Measurements from ENCODE around the gene EVX1. TPM values are rescaled to one million over a fixed set of nuclear protein-coding genes. Genes with fewer than 3 reads are reported as not detected.

Gene EVX1
- total RNA-seq, 3 donors from 2014 or later (not counting 1 experiment from before 2014, with no cell fraction given) = not detected

DNA sequence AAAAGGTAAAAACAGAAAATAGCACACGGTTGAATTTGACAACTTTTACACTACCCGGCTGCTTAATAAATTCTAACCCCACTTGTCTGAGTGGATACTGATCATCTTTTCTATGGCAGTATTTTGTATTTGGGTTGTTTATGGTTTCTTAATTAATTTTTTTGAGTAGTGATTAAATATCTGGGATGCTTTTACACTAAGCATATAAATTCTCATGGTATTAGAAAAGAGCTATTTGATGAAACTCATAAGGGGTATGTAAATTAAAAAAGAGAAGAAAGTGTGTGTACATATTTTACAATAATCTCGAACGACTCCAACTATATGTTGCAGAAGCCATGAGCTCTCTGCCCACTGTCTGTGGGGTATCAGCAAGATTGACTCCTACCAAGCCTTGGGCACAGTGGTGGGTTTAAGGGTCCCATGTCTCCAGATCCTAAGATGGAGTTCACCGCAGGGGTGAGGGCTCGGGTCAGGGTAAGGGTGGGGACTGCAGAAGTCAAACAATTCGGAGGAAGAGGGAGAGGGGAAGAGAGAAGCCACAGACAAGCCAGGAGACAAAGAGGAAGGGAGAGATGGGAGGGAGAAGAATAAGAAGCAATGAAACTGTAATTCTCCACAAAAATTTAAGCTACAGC, 35.1 kb upstream of the EVX1 start:
- Mint-ChIP-seq H3K27me3 (ENCODE audit: low read depth in 2 of 2) (peaks cover 76 to 93% of the 10 kb centered on the region in 2 donors), H3K4me1 (peaks cover 21 to 23% of the 10 kb centered on the region in 2 donors), H3K36me3 (no peaks in the 10 kb centered on the region), H3K4me3 (no peak overlapping the region), H3K9me3 (no peaks in the 10 kb centered on the region), H3K27ac (no peak overlapping the region)
- Histone ChIP-seq H3K4me3 (ENCODE audit: low read length) (no peak overlapping the region), H3K27me3 (ENCODE audit: control insufficient read depth, insufficient read depth, low read length) (peaks cover 71% of the 10 kb centered on the region), H3K27ac (ENCODE audit: low read length) (no peak overlapping the region), H3K9me3 (ENCODE audit: control insufficient read depth, insufficient read depth, low read length) (no peaks in the 10 kb centered on the region), H3K4me1 (ENCODE audit: control insufficient read depth, insufficient read depth, low read length) (peaks cover 25% of the 10 kb centered on the region), H3K36me3 (ENCODE audit: control insufficient read depth, insufficient read depth, low read length) (no peaks in the 10 kb centered on the region)
- DNase-seq (no peak), ATAC-seq (no peak)
- intact Hi-C loops (cut with micrococcal nuclease) = no loop called here
- 12% methylated on average over 4 of the region's 7 CpGs for WGBS (ENCODE audit: insufficient coverage)
- TF ChIP-seq, protein P1, sequence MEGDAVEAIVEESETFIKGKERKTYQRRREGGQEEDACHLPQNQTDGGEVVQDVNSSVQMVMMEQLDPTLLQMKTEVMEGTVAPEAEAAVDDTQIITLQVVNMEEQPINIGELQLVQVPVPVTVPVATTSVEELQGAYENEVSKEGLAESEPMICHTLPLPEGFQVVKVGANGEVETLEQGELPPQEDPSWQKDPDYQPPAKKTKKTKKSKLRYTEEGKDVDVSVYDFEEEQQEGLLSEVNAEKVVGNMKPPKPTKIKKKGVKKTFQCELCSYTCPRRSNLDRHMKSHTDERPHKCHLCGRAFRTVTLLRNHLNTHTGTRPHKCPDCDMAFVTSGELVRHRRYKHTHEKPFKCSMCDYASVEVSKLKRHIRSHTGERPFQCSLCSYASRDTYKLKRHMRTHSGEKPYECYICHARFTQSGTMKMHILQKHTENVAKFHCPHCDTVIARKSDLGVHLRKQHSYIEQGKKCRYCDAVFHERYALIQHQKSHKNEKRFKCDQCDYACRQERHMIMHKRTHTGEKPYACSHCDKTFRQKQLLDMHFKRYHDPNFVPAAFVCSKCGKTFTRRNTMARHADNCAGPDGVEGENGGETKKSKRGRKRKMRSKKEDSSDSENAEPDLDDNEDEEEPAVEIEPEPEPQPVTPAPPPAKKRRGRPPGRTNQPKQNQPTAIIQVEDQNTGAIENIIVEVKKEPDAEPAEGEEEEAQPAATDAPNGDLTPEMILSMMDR (IDR thresholded peaks at IDR 0.05) = no peak

DNA sequence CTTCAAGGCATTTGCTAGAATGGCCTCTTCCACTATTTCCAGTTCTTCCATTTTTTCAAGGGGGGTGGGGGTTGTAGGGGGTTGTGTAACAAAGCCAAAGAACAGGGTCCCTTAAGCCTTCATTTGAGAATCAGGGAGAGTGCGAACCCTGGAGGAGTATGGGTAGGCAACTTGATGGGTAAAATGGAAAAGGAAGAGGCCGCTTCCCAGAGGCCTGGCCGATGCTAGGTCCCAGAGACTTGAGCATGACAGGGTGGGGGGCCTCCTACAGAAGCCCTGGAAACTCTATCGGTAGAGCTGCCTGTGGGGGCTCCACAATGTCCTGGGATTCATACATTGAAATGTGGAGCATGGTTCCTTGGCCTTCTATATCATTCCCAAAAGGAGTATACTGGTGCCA, 33.6 kb upstream of the EVX1 start:
- Mint-ChIP-seq H3K9me3 (no peaks in the 10 kb centered on the region), H3K27ac (no peak overlapping the region), H3K27me3 (ENCODE audit: low read depth in 2 of 2) (peaks cover 75 to 91% of the 10 kb centered on the region in 2 donors), H3K4me1 (peaks cover 21 to 23% of the 10 kb centered on the region in 2 donors), H3K4me3 (no peak overlapping the region), H3K36me3 (no peaks in the 10 kb centered on the region)
- DNase-seq = no peak
- 78% methylated on average over 4 of the region's 4 CpGs for WGBS (ENCODE audit: insufficient coverage)
- intact Hi-C loops (cut with micrococcal nuclease) = no loop called here
- Histone ChIP-seq H3K9me3 (ENCODE audit: control insufficient read depth, insufficient read depth, low read length) (no peaks in the 10 kb centered on the region), H3K4me3 (ENCODE audit: low read length) (no peak overlapping the region), H3K27me3 (ENCODE audit: control insufficient read depth, insufficient read depth, low read length) (peaks cover 73% of the 10 kb centered on the region), H3K27ac (ENCODE audit: low read length) (no peak overlapping the region), H3K4me1 (ENCODE audit: control insufficient read depth, insufficient read depth, low read length) (peaks cover 24% of the 10 kb centered on the region), H3K36me3 (ENCODE audit: control insufficient read depth, insufficient read depth, low read length) (no peaks in the 10 kb centered on the region)
- no peak for ATAC-seq
- TF ChIP-seq, protein P1 (IDR thresholded peaks at IDR 0.05) = no peak

DNA sequence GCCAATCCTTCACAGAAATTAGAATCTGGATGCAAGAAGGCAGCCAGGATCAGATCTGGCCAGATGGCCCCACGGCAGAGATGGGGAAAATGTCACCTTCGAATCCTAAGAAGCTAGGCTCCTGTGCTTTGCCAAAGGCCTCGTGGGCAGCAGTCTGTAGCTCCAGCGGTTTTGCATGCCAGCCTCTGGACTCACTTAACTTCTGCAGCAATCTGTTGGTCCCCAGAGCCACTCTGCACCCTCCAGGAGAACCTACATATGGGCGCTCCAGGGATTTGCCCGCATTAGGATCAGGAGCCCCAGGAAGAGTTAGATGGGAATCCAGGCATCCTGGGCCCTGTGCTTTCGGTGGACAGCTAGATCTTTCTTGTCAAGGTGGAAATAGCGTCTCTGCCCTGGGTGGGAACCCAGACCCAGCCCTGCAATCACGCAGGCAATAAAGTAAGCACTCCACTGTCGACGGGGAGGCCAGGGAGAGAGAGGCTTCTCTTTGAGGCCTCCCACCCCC, 32.6 kb upstream of the EVX1 start:
- TF ChIP-seq, protein P1 (IDR thresholded peaks at IDR 0.05) = no peak
- Histone ChIP-seq H3K27me3 (ENCODE audit: control insufficient read depth, insufficient read depth, low read length) (peaks cover 68% of the 10 kb centered on the region), H3K4me1 (ENCODE audit: control insufficient read depth, insufficient read depth, low read length) (peaks cover 20% of the 10 kb centered on the region), H3K9me3 (ENCODE audit: control insufficient read depth, insufficient read depth, low read length) (no peaks in the 10 kb centered on the region), H3K27ac (ENCODE audit: low read length) (no peak overlapping the region), H3K4me3 (ENCODE audit: low read length) (no peak overlapping the region), H3K36me3 (ENCODE audit: control insufficient read depth, insufficient read depth, low read length) (no peaks in the 10 kb centered on the region)
- DNase-seq = no peak
- Mint-ChIP-seq H3K4me1 (peaks cover 16 to 19% of the 10 kb centered on the region in 2 donors), H3K36me3 (no peaks in the 10 kb centered on the region), H3K27me3 (ENCODE audit: low read depth in 2 of 2) (peaks cover 77 to 96% of the 10 kb centered on the region in 2 donors), H3K27ac (no peak overlapping the region), H3K4me3 (no peak overlapping the region), H3K9me3 (no peaks in the 10 kb centered on the region)
- 39% methylated on average over 11 of the region's 11 CpGs for WGBS (ENCODE audit: insufficient coverage)
- no peak for ATAC-seq
- intact Hi-C loops (cut with micrococcal nuclease) = no loop called here

Data from natural killer cell (primary cell).